Measurements from ENCODE around the gene GNAZ.

Gene GNAZ

DNA sequence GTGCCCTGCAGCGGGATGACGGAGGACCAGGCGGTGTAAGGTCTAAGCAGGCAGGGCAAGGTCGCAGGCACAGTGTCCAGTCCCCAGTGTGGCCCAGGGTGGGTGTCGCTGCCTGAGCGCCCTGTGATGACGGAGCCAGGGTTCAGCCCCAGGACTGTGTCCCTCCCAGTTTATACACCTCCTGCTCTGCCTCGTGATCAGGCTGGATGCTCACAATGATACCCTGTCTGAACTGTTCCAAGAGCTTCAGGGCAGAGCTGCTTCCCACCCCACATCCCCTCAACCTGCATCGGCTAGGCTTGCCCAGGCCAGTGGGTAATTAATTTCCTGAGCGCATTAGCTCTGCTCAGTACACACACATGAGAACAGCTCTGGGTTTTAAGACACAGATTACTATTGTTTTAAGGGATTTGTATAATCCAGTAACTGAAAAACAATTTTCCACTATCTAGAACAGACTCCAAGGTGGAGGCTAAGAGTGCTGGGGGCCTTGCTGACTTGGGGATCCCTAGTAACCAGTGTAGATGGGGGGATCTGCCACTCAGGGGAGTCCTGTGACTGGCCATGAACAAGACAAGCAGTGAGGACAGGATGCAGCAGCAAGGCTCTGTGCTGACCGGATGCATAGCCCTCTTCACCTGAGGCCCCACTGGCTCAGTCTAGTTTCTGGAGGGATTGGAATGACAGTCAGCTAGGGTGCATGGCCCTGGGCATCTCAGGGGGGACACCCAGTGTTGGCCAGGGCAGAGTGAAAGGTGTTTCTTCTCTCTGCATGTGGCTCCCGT, 34.1 kb downstream of the GNAZ start:
- Mint-ChIP-seq H3K4me3 (no peak overlapping the region), H3K9me3 (no peaks in the 10 kb centered on the region), H3K4me1 (ENCODE audit: low read depth) (no peaks in the 10 kb centered on the region), H3K27me3 (no peaks in the 10 kb centered on the region), H3K36me3 (ENCODE audit: low read depth) (no peaks in the 10 kb centered on the region), H3K27ac (no peak overlapping the region)
- intact Hi-C loops (cut with micrococcal nuclease): no loop called here

DNA sequence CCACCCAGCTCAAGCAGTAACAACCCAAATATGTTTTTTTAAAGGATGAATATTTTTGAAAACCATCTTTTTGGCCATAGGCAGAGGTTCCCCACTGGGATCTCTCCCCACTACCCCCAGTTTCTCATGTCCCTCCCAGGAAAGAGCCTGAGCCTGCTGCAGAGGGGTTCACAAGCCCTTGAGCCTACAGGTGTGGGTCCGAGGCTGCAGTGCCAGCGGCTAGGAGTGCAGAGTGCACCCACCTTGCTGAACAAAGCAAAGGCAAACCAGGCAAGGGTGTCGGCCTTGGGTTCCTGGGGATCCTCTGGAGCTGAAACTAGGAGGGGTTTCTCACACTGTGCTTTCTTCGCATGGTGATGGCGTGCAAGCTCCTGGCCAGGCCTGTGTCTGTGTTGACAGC, 35.0 kb downstream of the GNAZ start:
- Mint-ChIP-seq H3K27ac (no peak overlapping the region), H3K27me3 (no peaks in the 10 kb centered on the region), H3K4me1 (ENCODE audit: low read depth) (no peaks in the 10 kb centered on the region), H3K36me3 (ENCODE audit: low read depth) (no peaks in the 10 kb centered on the region), H3K9me3 (no peaks in the 10 kb centered on the region), H3K4me3 (no peak overlapping the region)
- intact Hi-C loops (cut with micrococcal nuclease): no loop called here

GRCh38 chr22:23105919-23106318, 35.6 kb downstream of the GNAZ start:
- Mint-ChIP-seq H3K4me1 (ENCODE audit: low read depth) (no peaks in the 10 kb centered on the region), H3K4me3 (no peak overlapping the region), H3K9me3 (no peaks in the 10 kb centered on the region), H3K27me3 (no peaks in the 10 kb centered on the region), H3K36me3 (ENCODE audit: low read depth) (no peaks in the 10 kb centered on the region), H3K27ac (no peak overlapping the region)
- intact Hi-C loops (cut with micrococcal nuclease): no loop called here

DNA sequence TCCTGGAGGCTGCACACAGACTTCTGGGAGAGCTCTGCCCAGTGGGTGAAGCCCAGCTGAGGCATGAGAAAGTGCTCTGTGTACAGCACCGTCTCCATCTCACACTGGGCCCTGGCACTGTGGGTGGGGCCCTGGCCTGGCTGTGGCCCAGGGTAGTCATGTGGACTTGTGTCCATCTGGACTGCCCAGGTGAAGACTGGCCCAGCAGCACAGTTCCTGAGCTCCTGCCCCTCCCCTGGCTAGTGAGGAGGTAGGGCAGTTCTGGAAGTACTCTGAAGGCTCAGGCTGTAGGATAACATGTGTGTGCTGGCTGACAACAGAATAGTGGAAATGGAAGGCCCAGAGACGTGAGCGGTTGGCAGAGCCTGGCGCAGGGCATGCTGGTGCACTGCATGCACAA, 36.0 kb downstream of the GNAZ start:
- intact Hi-C loops (cut with micrococcal nuclease): no loop called here
- Mint-ChIP-seq H3K9me3 (no peaks in the 10 kb centered on the region), H3K27ac (no peak overlapping the region), H3K4me3 (no peak overlapping the region), H3K36me3 (ENCODE audit: low read depth) (no peaks in the 10 kb centered on the region), H3K4me1 (ENCODE audit: low read depth) (no peaks in the 10 kb centered on the region), H3K27me3 (no peaks in the 10 kb centered on the region)

GRCh38 chr22:23106906-23107367, 36.6 kb downstream of the GNAZ start:
- H3K4me1 Mint-ChIP-seq (ENCODE audit: low read depth): no peaks in the 10 kb centered on the region
- intact Hi-C loops (cut with micrococcal nuclease): no loop called here
- no peak overlapping the region for H3K27ac Mint-ChIP-seq
- H3K4me3 Mint-ChIP-seq: no peak overlapping the region
- no peaks in the 10 kb centered on the region for H3K36me3 Mint-ChIP-seq (ENCODE audit: low read depth)
- no peaks in the 10 kb centered on the region for H3K27me3 Mint-ChIP-seq
- no peaks in the 10 kb centered on the region for H3K9me3 Mint-ChIP-seq

- intact Hi-C loops (cut with micrococcal nuclease): no loop called here
Measured at GRCh38 chr22:23107487-23108248, 37.3 kb downstream of the GNAZ start.

DNA sequence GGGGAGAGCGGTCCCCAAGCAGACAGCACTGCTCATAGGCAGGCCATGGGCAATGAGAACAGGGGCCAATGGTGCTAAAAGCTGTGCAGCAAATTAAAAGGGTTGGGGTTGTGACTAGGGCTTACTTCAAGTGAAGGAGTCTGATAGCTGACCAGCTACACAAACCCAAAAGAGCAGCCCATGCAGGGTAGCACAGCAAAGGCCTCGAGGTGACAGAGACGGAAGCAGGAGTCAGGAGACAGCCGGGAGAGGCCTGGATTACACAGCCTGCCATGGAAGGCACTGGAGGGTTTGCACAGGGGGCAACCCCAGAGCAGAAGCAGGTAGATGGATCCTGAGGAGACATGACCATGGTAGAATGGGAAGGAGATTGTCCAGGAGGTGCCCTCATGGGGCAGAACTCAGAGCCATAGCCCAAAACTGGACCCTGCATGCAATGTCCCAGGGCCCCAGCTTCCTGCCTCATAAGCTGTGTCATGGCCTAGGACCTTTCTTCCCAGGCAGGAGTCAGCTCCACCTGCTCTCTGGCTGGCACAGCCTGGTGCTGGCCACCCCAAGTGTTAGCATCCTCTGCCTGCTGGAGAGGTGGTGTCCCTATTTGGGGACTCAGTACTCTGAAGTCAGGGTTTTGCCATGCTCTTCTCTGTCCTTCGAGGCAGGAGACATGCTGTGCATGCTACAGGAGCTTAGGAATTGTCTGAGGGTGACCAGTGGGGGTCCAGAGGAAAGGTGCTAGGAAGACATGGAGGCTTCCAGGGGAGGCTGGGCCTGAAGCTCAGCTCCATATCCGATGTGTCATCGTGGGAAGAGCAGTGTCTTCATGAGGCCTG, 38.1 kb downstream of the GNAZ start:
- H3K27me3 Mint-ChIP-seq: peaks cover 1% of the 10 kb centered on the region
- H3K4me1 Mint-ChIP-seq (ENCODE audit: low read depth): no peaks in the 10 kb centered on the region
- no peaks in the 10 kb centered on the region for H3K9me3 Mint-ChIP-seq
- H3K27ac Mint-ChIP-seq: no peak overlapping the region
- intact Hi-C loops (cut with micrococcal nuclease): no loop called here
- no peak overlapping the region for H3K4me3 Mint-ChIP-seq
- no peaks in the 10 kb centered on the region for H3K36me3 Mint-ChIP-seq (ENCODE audit: low read depth)

More at GRCh38 chr22:23107487-23108248, 37.3 kb downstream of the GNAZ start:
- no peak overlapping the region for H3K4me3 Mint-ChIP-seq
- H3K9me3 Mint-ChIP-seq: no peaks in the 10 kb centered on the region
- peaks cover 1% of the 10 kb centered on the region for H3K27me3 Mint-ChIP-seq
- H3K4me1 Mint-ChIP-seq (ENCODE audit: low read depth): no peaks in the 10 kb centered on the region
- H3K36me3 Mint-ChIP-seq (ENCODE audit: low read depth): no peaks in the 10 kb centered on the region
- H3K27ac Mint-ChIP-seq: no peak overlapping the region

GRCh38 chr22:23109079-23109347, 38.7 kb downstream of the GNAZ start:
- Mint-ChIP-seq H3K9me3 (no peaks in the 10 kb centered on the region), H3K4me1 (ENCODE audit: low read depth) (no peaks in the 10 kb centered on the region), H3K27me3 (peaks cover 1% of the 10 kb centered on the region), H3K4me3 (no peak overlapping the region), H3K36me3 (ENCODE audit: low read depth) (no peaks in the 10 kb centered on the region), H3K27ac (no peak overlapping the region)
- intact Hi-C loops (cut with micrococcal nuclease): no loop called here

GRCh38 chr22:23109441-23109978, 39.2 kb downstream of the GNAZ start:
- intact Hi-C loops (cut with micrococcal nuclease): no loop called here
- H3K27ac Mint-ChIP-seq: no peak overlapping the region
- no peaks in the 10 kb centered on the region for H3K9me3 Mint-ChIP-seq
- H3K36me3 Mint-ChIP-seq (ENCODE audit: low read depth): no peaks in the 10 kb centered on the region
- no peaks in the 10 kb centered on the region for H3K4me1 Mint-ChIP-seq (ENCODE audit: low read depth)
- H3K27me3 Mint-ChIP-seq: peaks cover 1% of the 10 kb centered on the region
- H3K4me3 Mint-ChIP-seq: no peak overlapping the region

DNA sequence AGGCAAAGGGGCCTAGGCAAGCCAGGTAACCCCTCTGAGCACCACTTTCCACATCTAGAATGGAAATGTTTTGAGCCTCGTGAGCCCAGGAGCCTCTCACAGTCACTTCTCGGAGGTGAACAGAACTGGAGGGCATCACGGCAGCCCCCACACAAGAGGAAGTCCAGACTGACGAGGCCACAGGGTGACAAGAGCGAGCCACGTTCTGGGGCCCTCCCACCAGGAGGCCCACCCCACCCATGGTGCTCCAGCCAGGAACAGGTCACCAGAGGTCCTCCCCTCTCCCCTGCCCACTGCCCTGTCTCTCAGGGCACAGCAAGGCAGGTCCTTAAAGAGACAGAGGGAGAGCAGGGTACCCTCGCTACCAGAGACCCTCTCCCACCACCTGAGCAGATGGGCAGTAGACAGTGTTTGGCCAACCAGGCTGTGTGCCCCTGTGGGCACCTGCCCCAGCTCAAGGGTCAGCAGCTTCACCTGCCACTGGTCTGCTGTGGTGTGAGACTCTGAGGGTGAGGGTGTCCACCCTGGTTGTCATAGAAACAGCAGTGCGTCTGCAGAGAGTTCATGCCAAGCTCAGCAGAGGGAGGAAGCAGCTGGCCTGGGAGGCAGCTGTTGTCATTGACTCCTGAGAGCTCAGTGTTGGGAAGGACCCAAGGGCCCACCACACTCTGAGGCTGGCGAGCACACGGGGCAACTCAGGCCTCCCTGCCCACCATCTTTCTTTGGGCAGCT, 40.0 kb downstream of the GNAZ start:
- no peak overlapping the region for H3K4me3 Mint-ChIP-seq
- H3K4me1 Mint-ChIP-seq (ENCODE audit: low read depth): no peaks in the 10 kb centered on the region

DNA sequence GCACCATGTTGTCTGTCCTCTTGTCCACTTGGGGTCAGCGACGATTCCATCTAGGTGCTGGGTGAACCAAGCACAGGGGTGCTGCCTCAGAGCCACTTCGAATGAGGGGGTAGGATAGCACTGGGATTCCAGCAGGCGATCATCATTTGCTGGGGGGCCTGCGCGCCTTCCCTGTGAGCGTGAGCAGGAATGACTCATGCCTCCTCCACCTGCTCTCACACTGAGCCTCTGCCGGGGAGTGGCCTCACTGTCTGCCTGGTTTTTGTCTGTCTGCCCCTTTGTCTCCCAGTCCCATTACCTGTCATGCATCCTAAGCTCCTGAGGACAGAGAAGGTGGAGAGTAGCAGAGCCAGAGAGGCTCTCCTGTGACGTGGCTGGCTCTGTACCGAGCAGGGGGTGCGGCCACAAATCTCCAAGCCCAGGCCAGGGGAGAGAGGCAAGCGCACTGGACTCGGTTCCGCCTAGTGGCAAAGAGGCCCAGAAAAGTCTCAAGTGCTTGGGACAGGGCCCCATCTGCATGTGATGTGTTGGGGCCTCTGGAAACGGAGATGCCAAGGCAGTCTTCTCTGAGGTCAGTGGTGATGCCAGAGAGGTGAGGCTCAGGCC, 40.7 kb downstream of the GNAZ start:
- Mint-ChIP-seq H3K36me3 (ENCODE audit: low read depth) (no peaks in the 10 kb centered on the region), H3K4me3 (no peak overlapping the region), H3K27me3 (peaks cover 1% of the 10 kb centered on the region), H3K27ac (no peak overlapping the region), H3K9me3 (no peaks in the 10 kb centered on the region), H3K4me1 (ENCODE audit: low read depth) (no peaks in the 10 kb centered on the region)
- intact Hi-C loops (cut with micrococcal nuclease): no loop called here

More for the DNA sequence above, 40.0 kb downstream of the GNAZ start:
- Mint-ChIP-seq H3K36me3 (ENCODE audit: low read depth) (no peaks in the 10 kb centered on the region), H3K27me3 (peaks cover 1% of the 10 kb centered on the region), H3K27ac (no peak overlapping the region), H3K9me3 (no peaks in the 10 kb centered on the region)
- intact Hi-C loops (cut with micrococcal nuclease): no loop called here

- H3K27ac Mint-ChIP-seq: no peak overlapping the region
- H3K9me3 Mint-ChIP-seq: no peaks in the 10 kb centered on the region
- no peaks in the 10 kb centered on the region for H3K36me3 Mint-ChIP-seq (ENCODE audit: low read depth)
- peaks cover 1% of the 10 kb centered on the region for H3K27me3 Mint-ChIP-seq
- no peaks in the 10 kb centered on the region for H3K4me1 Mint-ChIP-seq (ENCODE audit: low read depth)
- intact Hi-C loops (cut with micrococcal nuclease): no loop called here
- no peak overlapping the region for H3K4me3 Mint-ChIP-seq
Measured at GRCh38 chr22:23112472-23113012, 42.2 kb downstream of the GNAZ start.

Data from dendritic cell treated with granulocyte-macrophage colony-stimulating factor and Interleukin-4, amounts not matched to agents 40 ng/mL and 50 ng/mL, for 4 days (primary cell).